ENCODE results near the gene LHCGR. TPM values are rescaled to one million over a fixed set of nuclear protein-coding genes. Genes with fewer than 3 reads are reported as not detected.

The LHCGR gene
- total and polyA plus RNA-seq, 2 experiments from 2014 or later: 0.45 to 0.66 TPM

DNA sequence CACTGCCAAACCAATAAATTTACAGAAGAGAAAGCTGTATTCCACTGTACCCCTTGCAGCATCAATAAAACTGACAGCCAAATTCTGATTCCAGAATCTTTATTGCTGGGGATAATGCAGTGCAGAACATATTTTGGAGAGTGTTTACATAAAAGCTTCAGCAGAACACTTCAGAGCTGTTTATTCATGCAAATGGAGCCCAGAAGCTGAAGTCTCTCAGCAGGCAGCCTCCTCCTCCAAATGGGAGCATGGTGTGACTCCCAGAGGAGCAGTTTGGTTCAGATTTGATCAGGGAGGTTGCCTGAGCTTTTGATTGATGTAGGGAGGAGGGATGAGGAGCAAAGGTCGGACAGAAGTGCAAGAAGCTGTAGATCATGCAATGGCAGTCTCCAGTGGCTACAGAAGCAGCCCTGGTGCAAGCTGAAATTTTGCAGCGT lies 22.4 kb downstream of the LHCGR start:
- Mint-ChIP-seq H3K9me3 (no peaks in the 10 kb centered on the region), H3K4me1 (peaks cover 28% of the 10 kb centered on the region), H3K4me3 (no peak overlapping the region), H3K36me3 (ENCODE audit: low read depth) (no peaks in the 10 kb centered on the region), H3K27me3 (ENCODE audit: insufficient read depth, low read depth, poor library complexity) (peaks cover 1% of the 10 kb centered on the region), H3K27ac (no peak overlapping the region)
- Histone ChIP-seq H3K4me2 (0 out of 2 replicates have a peak overlapping the region, but pooled peaks have one; percentile 20), H3K4me3 (no peak overlapping the region), H3K79me2 (replicated peaks; ENCODE audit: insufficient read depth) (no peaks in the 10 kb centered on the region), H3K4me1 (ENCODE audit: insufficient read depth) (peaks cover 22% of the 10 kb centered on the region), H3F3A (replicated peaks; ENCODE audit: low read depth) (no peaks in the 10 kb centered on the region), H3K27me3 (ENCODE audit: insufficient read depth) (no peaks in the 10 kb centered on the region), H3K9me2 (ENCODE audit: insufficient read depth) (no peaks in the 10 kb centered on the region), H3K27ac (ENCODE audit: low read depth) (no peak overlapping the region), H4K20me1 (replicated peaks; ENCODE audit: insufficient read depth) (no peaks in the 10 kb centered on the region), H2AFZ (no peak overlapping the region), H3K36me3 (ENCODE audit: insufficient read depth) (no peaks in the 10 kb centered on the region)
- DNase-seq (ENCODE audit: low spot score): no peak
- no peak for ATAC-seq
- TF ChIP-seq EZH2phosphoT487 (IDR thresholded peaks at IDR 0.05; ENCODE audit: unreplicated experiment) (no peak), POLR2AphosphoS5 (IDR thresholded peaks at IDR 0.05; ENCODE audit: low read depth) (no peak), CREB1 (CRISPR knock-in tag; IDR thresholded peaks at IDR 0.05; ENCODE audit: low read depth) (no peak), CTCF (conservative IDR thresholded peaks at IDR 0.05; ENCODE audit: low read depth in 2 of 2) (no peak), ZNF462 (CRISPR knock-in tag; IDR thresholded peaks at IDR 0.05) (no peak), EZH2 (IDR thresholded peaks at IDR 0.05; ENCODE audit: low read depth, unreplicated experiment) (no peak), STAT1 (IDR thresholded peaks at IDR 0.05; ENCODE audit: unreplicated experiment) (no peak), REST (IDR thresholded peaks at IDR 0.05; ENCODE audit: unreplicated experiment) (no peak), JUNB (IDR thresholded peaks at IDR 0.05; ENCODE audit: unreplicated experiment) (no peak), NANOG (IDR thresholded peaks at IDR 0.05; ENCODE audit: borderline replicate concordance) (no peak), ETS1 (IDR thresholded peaks at IDR 0.05) (no peak), ZNF331 (CRISPR knock-in tag; IDR thresholded peaks at IDR 0.05; ENCODE audit: low read depth) (no peak), ZNF114 (CRISPR knock-in tag; IDR thresholded peaks at IDR 0.05) (no peak)

All from GM23338 (cell line).